Liver (tissue), 9 donors: ENCODE measurements around the gene TSHZ2. TPM values are rescaled to one million over a fixed set of nuclear protein-coding genes. Genes with fewer than 3 reads are reported as not detected.

Source experiments
- DNase-seq: peaks from one replicate; pipeline ENCODE4 v3.0.0-alpha.2; 2017; ENCODE audit warnings: low spot score
- H3K27ac ChIP-seq, 2 donors: one replicate each; pipeline ENCODE4 v1.7.0; 2013; ENCODE audit warnings: inconsistent platforms in 2 of 2, low read length in 2 of 2, control low read depth in 1 of 2, low read depth in 1 of 2, mild to moderate bottlenecking in 1 of 2
- H3K27me3 ChIP-seq, 4 donors: one replicate each; pipeline versions ENCODE4 v1.6.1 to v1.7.0; 2013; ENCODE audit warnings: low read length in 3 of 4, inconsistent platforms in 1 of 4, mild to moderate bottlenecking in 1 of 4, moderate library complexity in 1 of 4; ENCODE audit not compliant: control insufficient read depth in 4 of 4, insufficient read depth in 4 of 4
- H3K36me3 ChIP-seq, 4 donors: one replicate each; pipeline versions ENCODE4 v1.6.1 to v1.7.0; 2013; ENCODE audit warnings: low read length in 3 of 4, mild to moderate bottlenecking in 3 of 4, low read depth in 1 of 4, moderate library complexity in 1 of 4; ENCODE audit not compliant: control insufficient read depth in 4 of 4, insufficient read depth in 3 of 4
- H3K4me1 ChIP-seq, 4 donors: one replicate each; pipeline versions ENCODE4 v1.6.1 to v1.7.0; 2013; ENCODE audit warnings: low read length in 3 of 4, mild to moderate bottlenecking in 3 of 4, moderate library complexity in 1 of 4; ENCODE audit not compliant: control insufficient read depth in 4 of 4, insufficient read depth in 4 of 4
- H3K4me3 ChIP-seq, 3 donors: one replicate each; pipeline versions ENCODE4 v1.6.1 to v1.7.0; 2013; ENCODE audit warnings: low read length in 3 of 3, control low read depth in 1 of 3, low read depth in 1 of 3, mild to moderate bottlenecking in 1 of 3
- H3K9ac ChIP-seq, 2 donors: one replicate each; pipeline ENCODE4 v1.7.0; 2013; ENCODE audit warnings: low read length in 2 of 2, mild to moderate bottlenecking in 2 of 2, moderate library complexity in 2 of 2, control low read depth in 1 of 2, low read depth in 1 of 2
- H3K9me3 ChIP-seq, 4 donors: one replicate each; pipeline versions ENCODE4 v1.6.1 to v1.7.0; 2013; ENCODE audit warnings: low read length in 3 of 4; ENCODE audit not compliant: control insufficient read depth in 4 of 4
- EGR1 ChIP-seq, 2 donors: IDR thresholded peaks; 2 replicates each; pipeline ENCODE4 v1.6.1; 2016 to 2018; ENCODE audit warnings: antibody characterized with exemption in 2 of 2, low read depth in 2 of 2
- FOXA1 ChIP-seq: IDR thresholded peaks from 2 replicates; pipeline ENCODE4 v1.6.1; 2016; ENCODE audit warnings: antibody characterized with exemption
- FOXA2 ChIP-seq: IDR thresholded peaks from 2 replicates; pipeline ENCODE4 v1.6.1; 2016; ENCODE audit warnings: antibody characterized with exemption
- GABPA ChIP-seq, 2 donors: IDR thresholded peaks in 1 of 2; conservative IDR thresholded peaks in 1 of 2; 2 replicates each; pipeline ENCODE4 v1.6.1; 2016; ENCODE audit warnings: antibody characterized with exemption in 2 of 2, mild to moderate bottlenecking in 1 of 2, moderate library complexity in 1 of 2
- HNF4A ChIP-seq, 2 donors: conservative IDR thresholded peaks; 2 replicates each; pipeline ENCODE4 v1.6.1; 2016; ENCODE audit warnings: antibody characterized with exemption in 2 of 2, mild to moderate bottlenecking in 2 of 2
- HNF4G ChIP-seq: IDR thresholded peaks from 2 replicates; pipeline ENCODE4 v1.6.1; 2016; ENCODE audit warnings: antibody characterized with exemption
- JUND ChIP-seq, 2 donors: IDR thresholded peaks; 2 replicates each; pipeline ENCODE4 v1.6.1; 2016; ENCODE audit warnings: antibody characterized with exemption in 2 of 2
- NR2F2 ChIP-seq: IDR thresholded peaks from 2 replicates; pipeline ENCODE4 v1.6.1; 2016; ENCODE audit warnings: antibody characterized with exemption
- RAD21 ChIP-seq, 2 donors: IDR thresholded peaks; 2 replicates each; pipeline ENCODE4 v1.6.1; 2016; ENCODE audit warnings: antibody characterized with exemption in 2 of 2, mild to moderate bottlenecking in 2 of 2
- RXRA ChIP-seq, 2 donors: IDR thresholded peaks; 2 replicates each; pipeline ENCODE4 v1.6.1; 2017 to 2018; ENCODE audit warnings: antibody characterized with exemption in 2 of 2, mild to moderate bottlenecking in 1 of 2
- SP1 ChIP-seq: IDR thresholded peaks from 2 replicates; pipeline ENCODE4 v1.6.1; 2018; ENCODE audit warnings: antibody characterized with exemption, mild to moderate bottlenecking
- TAF1 ChIP-seq: conservative IDR thresholded peaks from 2 replicates; pipeline ENCODE4 v1.6.1; 2016; ENCODE audit warnings: antibody characterized with exemption, mild to moderate bottlenecking
- YY1 ChIP-seq: IDR thresholded peaks from 2 replicates; pipeline ENCODE4 v1.6.1; 2016; ENCODE audit warnings: antibody characterized with exemption, mild to moderate bottlenecking
- WGBS: extraction: QIAGEN DNeasy Blood & Tissue Kit; methylation state at CpG from one replicate; pipeline ENCODE4 v1.1.7; 2013; 5-methylcytosine and 5-hydroxymethylcytosine counted together
- polyA plus RNA-seq, 2 donors: library from polyadenylated mRNA; stranded (reverse) in 1 of 2; unstranded in 1 of 2; fragments of 200-250 nt in 1 of 2; fragments of >200 nt in 1 of 2; fragmentation: Nextera tagmentation in 1 of 2; extraction: Ambion mirVana in 1 of 2; gene quantifications; one replicate each; pipeline versions ENCODE4 v1.2.1 to v1.2.3, GENCODE V29; 2013 to 2015
- total RNA-seq, 2 donors: library from RNA; depleted of rRNA; stranded (reverse); fragments of >200 nt; gene quantifications; one replicate each; pipeline ENCODE4 v1.2.3, GENCODE V29; 2014
- TF ChIP-seq, protein P1 (sequence below): IDR thresholded peaks from 2 replicates; pipeline ENCODE4 v1.6.1; 2016; ENCODE audit warnings: antibody characterized with exemption, mild to moderate bottlenecking
- TF ChIP-seq, protein P2 (sequence below): fragments of 150-350 bp; IDR thresholded peaks from 2 replicates; pipeline ENCODE4 v1.5.1; 2017; ENCODE audit warnings: improper control_type of control experiment, low read depth, low read length; ENCODE audit not compliant: missing input control
- TF ChIP-seq, protein P3 (sequence below): IDR thresholded peaks from 2 replicates; pipeline ENCODE4 v1.6.1; 2016; ENCODE audit warnings: antibody characterized with exemption
- TF ChIP-seq, protein P4 (sequence below): IDR thresholded peaks from 2 replicates; pipeline ENCODE4 v1.6.1; 2016; ENCODE audit warnings: antibody characterized with exemption
- TF ChIP-seq, protein P5 (sequence below): IDR thresholded peaks from 2 replicates; pipeline ENCODE4 v1.6.1; 2016; ENCODE audit warnings: antibody characterized with exemption
- donor health status: healthy.
- donor health status: healthy.
- donor health status: healthy.
- donor health status: healthy.
- donor health status: healthy.

TSHZ2 gene
- total and polyA plus RNA-seq, 4 donors: 2.9 to 11.3 (median 7.8) TPM

DNA sequence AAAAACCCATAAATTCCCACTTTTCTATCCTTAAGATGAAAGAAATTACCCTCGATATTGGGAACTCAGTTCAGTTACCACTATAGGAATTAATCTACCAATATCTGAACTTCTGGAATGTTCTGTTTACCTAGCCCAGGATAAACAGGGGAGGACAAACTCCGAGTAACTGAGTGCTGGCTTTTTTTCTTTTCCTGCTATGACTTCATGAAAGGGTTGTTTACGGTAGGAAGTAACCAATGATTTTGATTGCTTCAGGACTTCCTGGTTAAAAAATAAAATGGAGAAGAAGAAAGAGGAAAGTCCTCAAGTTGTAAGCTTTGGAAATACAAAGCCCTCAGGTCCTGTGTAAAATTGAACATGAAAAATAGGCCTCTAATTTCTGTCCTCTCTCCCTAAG, 453.8 kb downstream of the TSHZ2 start:
- Histone ChIP-seq H3K27ac (no peak overlapping the region), H3K27me3 (no peaks in the 10 kb centered on the region), H3K9ac (no peak overlapping the region), H3K36me3 (peaks cover 0 to 1% (median 0%) of the 10 kb centered on the region in 4 donors), H3K4me1 (peaks cover 0 to 6% (median 0%) of the 10 kb centered on the region in 4 donors), H3K4me3 (no peak overlapping the region), H3K9me3 (no peaks in the 10 kb centered on the region)
- 27% methylated on average over 3 of the region's 3 CpGs for WGBS
- DNase-seq: no peak
- TF ChIP-seq FOXA1 (no peak), NR2F2 (no peak), HNF4G (no peak), FOXA2 (peak; percentile 20), RXRA (IDR thresholded peaks at IDR 0.05) (no peak), RAD21 (IDR thresholded peaks at IDR 0.05) (no peak), JUND (IDR thresholded peaks at IDR 0.05) (no peak), TAF1 (no peak), YY1 (no peak), SP1 (no peak), HNF4A (conservative IDR thresholded peaks at IDR 0.05) (peak; percentile 9 to 30), GABPA (IDR thresholded peaks at IDR 0.05 in 1 of 2, conservative IDR thresholded peaks at IDR 0.05 in 1 of 2) (no peak), EGR1 (IDR thresholded peaks at IDR 0.05; ENCODE audit: low read depth in 2 of 2) (no peak)
- TF ChIP-seq, protein P1, sequence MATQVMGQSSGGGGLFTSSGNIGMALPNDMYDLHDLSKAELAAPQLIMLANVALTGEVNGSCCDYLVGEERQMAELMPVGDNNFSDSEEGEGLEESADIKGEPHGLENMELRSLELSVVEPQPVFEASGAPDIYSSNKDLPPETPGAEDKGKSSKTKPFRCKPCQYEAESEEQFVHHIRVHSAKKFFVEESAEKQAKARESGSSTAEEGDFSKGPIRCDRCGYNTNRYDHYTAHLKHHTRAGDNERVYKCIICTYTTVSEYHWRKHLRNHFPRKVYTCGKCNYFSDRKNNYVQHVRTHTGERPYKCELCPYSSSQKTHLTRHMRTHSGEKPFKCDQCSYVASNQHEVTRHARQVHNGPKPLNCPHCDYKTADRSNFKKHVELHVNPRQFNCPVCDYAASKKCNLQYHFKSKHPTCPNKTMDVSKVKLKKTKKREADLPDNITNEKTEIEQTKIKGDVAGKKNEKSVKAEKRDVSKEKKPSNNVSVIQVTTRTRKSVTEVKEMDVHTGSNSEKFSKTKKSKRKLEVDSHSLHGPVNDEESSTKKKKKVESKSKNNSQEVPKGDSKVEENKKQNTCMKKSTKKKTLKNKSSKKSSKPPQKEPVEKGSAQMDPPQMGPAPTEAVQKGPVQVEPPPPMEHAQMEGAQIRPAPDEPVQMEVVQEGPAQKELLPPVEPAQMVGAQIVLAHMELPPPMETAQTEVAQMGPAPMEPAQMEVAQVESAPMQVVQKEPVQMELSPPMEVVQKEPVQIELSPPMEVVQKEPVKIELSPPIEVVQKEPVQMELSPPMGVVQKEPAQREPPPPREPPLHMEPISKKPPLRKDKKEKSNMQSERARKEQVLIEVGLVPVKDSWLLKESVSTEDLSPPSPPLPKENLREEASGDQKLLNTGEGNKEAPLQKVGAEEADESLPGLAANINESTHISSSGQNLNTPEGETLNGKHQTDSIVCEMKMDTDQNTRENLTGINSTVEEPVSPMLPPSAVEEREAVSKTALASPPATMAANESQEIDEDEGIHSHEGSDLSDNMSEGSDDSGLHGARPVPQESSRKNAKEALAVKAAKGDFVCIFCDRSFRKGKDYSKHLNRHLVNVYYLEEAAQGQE: no peak
- TF ChIP-seq, protein P2, sequence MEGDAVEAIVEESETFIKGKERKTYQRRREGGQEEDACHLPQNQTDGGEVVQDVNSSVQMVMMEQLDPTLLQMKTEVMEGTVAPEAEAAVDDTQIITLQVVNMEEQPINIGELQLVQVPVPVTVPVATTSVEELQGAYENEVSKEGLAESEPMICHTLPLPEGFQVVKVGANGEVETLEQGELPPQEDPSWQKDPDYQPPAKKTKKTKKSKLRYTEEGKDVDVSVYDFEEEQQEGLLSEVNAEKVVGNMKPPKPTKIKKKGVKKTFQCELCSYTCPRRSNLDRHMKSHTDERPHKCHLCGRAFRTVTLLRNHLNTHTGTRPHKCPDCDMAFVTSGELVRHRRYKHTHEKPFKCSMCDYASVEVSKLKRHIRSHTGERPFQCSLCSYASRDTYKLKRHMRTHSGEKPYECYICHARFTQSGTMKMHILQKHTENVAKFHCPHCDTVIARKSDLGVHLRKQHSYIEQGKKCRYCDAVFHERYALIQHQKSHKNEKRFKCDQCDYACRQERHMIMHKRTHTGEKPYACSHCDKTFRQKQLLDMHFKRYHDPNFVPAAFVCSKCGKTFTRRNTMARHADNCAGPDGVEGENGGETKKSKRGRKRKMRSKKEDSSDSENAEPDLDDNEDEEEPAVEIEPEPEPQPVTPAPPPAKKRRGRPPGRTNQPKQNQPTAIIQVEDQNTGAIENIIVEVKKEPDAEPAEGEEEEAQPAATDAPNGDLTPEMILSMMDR: no peak
- TF ChIP-seq, protein P3, sequence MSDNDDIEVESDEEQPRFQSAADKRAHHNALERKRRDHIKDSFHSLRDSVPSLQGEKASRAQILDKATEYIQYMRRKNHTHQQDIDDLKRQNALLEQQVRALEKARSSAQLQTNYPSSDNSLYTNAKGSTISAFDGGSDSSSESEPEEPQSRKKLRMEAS: peak; percentile 29
- TF ChIP-seq, protein P4, sequence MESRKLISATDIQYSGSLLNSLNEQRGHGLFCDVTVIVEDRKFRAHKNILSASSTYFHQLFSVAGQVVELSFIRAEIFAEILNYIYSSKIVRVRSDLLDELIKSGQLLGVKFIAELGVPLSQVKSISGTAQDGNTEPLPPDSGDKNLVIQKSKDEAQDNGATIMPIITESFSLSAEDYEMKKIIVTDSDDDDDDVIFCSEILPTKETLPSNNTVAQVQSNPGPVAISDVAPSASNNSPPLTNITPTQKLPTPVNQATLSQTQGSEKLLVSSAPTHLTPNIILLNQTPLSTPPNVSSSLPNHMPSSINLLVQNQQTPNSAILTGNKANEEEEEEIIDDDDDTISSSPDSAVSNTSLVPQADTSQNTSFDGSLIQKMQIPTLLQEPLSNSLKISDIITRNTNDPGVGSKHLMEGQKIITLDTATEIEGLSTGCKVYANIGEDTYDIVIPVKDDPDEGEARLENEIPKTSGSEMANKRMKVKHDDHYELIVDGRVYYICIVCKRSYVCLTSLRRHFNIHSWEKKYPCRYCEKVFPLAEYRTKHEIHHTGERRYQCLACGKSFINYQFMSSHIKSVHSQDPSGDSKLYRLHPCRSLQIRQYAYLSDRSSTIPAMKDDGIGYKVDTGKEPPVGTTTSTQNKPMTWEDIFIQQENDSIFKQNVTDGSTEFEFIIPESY: no peak
- TF ChIP-seq, protein P5, sequence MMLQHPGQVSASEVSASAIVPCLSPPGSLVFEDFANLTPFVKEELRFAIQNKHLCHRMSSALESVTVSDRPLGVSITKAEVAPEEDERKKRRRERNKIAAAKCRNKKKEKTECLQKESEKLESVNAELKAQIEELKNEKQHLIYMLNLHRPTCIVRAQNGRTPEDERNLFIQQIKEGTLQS: no peak
